Erythroblast (primary cell): ENCODE results near the gene QRICH2.

ENCODE experiments used
- GATA1 ChIP-seq: IDR thresholded peaks from 2 replicates; pipeline ENCODE4 v1.6.1; 2011; ENCODE audit warnings: low read depth, mild to moderate bottlenecking, control low read depth, low read length, moderate library complexity
- POLR2A ChIP-seq: IDR thresholded peaks from 2 replicates; pipeline ENCODE4 v1.6.1; 2011; ENCODE audit warnings: mild to moderate bottlenecking, low read length

- TF ChIP-seq POLR2A (no peak), GATA1 (no peak)
Measured at GRCh38 chr17:76248013-76248782, 59.9 kb downstream of the QRICH2 start.
